Measurements from ENCODE around the gene ACOT2. TPM values are rescaled to one million over a fixed set of nuclear protein-coding genes. Genes with fewer than 3 reads are reported as not detected.

Gene ACOT2
- 43.4 and 57.2 TPM in 2 replicates for total RNA-seq

DNA sequence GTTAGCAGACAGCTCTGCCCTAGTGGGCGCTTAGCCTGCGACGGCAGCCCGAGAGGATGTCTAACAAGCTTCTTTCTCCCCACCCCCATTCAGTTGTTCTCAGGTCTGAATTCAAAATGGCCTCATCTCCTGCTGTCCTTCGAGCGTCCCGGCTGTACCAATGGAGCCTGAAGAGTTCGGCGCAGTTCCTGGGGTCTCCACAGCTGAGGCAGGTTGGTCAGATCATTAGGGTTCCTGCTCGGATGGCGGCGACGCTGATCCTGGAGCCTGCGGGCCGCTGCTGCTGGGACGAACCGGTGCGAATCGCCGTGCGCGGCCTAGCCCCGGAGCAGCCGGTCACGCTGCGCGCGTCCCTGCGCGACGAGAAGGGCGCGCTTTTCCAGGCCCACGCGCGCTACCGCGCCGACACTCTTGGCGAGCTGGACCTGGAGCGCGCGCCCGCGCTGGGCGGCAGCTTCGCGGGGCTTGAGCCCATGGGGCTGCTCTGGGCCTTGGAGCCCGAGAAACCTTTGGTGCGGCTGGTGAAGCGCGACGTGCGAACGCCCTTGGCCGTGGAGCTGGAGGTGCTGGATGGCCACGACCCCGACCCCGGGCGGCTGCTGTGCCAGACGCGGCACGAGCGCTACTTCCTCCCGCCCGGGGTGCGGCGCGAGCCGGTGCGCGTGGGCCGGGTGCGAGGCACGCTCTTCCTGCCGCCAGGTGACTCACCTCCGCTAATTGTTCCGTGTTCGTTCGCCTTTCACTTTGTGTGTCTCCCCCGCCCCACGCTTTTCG lies at the start of gene ACOT2:
Gene ACOT2, plus strand, starts transcription at position 29 of the 774 bp plus-strand sequence. Its CDS starts 28 bp downstream, at position 57.

DNA sequence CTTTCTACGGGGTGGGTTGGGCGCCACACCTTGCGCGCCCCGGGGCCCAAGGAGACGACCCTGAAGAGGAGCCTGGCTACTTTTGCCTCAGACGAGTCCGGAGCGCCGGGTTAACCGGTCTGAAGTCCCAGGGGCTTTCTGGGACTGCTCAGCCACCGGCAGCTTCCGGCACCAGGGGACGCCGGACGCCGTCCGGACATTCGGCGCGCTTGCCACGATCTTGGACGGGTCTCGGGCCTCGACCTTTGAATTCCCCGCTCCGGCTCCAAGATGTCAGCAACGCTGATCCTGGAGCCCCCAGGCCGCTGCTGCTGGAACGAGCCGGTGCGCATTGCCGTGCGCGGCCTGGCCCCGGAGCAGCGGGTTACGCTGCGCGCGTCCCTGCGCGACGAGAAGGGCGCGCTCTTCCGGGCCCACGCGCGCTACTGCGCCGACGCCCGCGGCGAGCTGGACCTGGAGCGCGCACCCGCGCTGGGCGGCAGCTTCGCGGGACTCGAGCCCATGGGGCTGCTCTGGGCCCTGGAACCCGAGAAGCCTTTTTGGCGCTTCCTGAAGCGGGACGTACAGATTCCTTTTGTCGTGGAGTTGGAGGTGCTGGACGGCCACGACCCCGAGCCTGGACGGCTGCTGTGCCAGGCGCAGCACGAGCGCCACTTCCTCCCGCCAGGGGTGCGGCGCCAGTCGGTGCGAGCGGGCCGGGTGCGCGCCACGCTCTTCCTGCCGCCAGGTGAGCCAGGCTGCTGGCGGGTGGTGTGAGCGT lies 22.9 kb downstream of the ACOT2 start, which contains the start of gene ACOT4:
Gene ACOT4, plus strand, starts transcription at position 184 of the 760 bp plus-strand sequence. Its CDS starts 87 bp downstream, at position 271.

GRCh38 chr14:73612339-73613045 lies 43.5 kb downstream of the ACOT2 start, which contains the start of gene ACOT6:
Gene ACOT6 (plus strand): TSS chr14:73612517. CDS start chr14:73612572, 55 bp downstream.

Other genes with a start within 250 kb of the ACOT2 start
- gene NUMB, start 110.7 kb upstream of the ACOT2 start, total RNA-seq, result 32.5 and 33.4 TPM in 2 replicates
- 13.2 and 20.3 TPM in 2 replicates for gene RIOX1, start 78.3 kb upstream of the ACOT2 start, total RNA-seq
- gene ACOT1, start 32.1 kb upstream of the ACOT2 start, total RNA-seq, result 2.4 and 2.5 TPM in 2 replicates
- gene HEATR4, start 10.3 kb upstream of the ACOT2 start, total RNA-seq, result not detected in 2 replicates
- 0.49 and 1.4 TPM in 2 replicates for gene ACOT4, start 22.7 kb downstream of the ACOT2 start, total RNA-seq
- gene ACOT6, start 43.3 kb downstream of the ACOT2 start, total RNA-seq, result not detected in 2 replicates
- 7.8 and 9.6 TPM in 2 replicates for gene DNAL1, start 75.8 kb downstream of the ACOT2 start, total RNA-seq
- 19.0 and 22.5 TPM in 2 replicates for gene PNMA1, start 145.2 kb downstream of the ACOT2 start, total RNA-seq

All from cardiac atrium fibroblast (primary cell).